GM21390 (cell line): ENCODE results near the gene ZNF383.
"Not testable (repeated sequence)": the region's sequence is repeated elsewhere in the genome, so short reads cannot be mapped to it uniquely, and the experiment has no call there.

Experiments used
- ATAC-seq: cut with Tn5 transposase; IDR thresholded peaks from one replicate; pipeline ENCODE4 v1.9.1; 2021; ENCODE audit not compliant: unreplicated experiment

ZNF383 gene

DNA sequence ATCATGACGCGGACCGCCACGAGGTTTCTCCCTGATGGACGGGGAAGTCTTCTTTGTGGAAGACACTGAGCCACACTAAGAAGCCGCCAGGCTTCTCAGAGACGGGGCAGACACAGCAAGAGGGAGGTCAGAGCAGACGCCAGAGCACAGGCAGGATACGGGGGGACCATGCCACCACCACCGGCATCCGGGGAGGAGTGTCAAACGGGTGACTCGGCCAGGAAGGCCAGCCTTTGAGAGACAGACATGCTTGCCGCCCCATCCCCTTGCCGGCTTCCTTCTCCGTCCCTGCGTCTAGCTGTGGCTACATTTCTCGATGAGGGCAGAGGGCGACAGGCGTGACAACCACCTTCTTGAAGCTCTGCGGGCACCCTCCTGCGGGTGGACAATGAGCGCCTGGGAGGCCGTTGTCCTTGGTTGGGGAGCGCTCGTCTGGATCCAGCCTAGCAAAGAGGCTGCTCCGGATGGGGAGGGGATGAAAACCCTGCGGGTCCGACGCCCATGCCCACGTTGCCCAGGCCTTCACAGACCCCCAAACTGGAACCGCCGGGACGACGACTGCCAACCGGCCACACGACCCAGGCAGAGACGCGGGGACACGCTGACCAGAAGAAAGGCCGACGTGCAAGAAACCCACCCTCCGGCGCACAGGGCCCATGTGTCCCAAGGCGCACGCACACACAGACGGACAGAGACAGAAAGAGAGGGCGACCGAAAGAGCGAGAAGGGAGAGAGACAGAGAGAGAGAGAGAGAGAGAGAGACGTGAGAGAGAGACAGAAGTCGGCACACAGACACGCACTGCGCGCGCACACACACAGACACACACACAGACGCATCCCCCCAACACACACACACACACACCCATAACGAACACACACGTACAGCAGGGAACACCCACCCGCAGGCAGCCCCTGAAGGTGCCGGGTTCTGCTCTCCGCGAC is 75.3 kb downstream of the ZNF383 start:
- not testable (repeated sequence) for ATAC-seq

- ATAC-seq = not testable (repeated sequence)
Measured at GRCh38 chr19:37294246-37294645, 76.2 kb downstream of the ZNF383 start.
